ENCODE data around the gene SLC5A10.
A peak's percentile ranks its signal among the peaks of the same experiment; 100 is the strongest.

Gene SLC5A10

GRCh38 chr17:18986541-18987229 is 34.7 kb downstream of the SLC5A10 start:
- DNase-seq = no peak

DNA sequence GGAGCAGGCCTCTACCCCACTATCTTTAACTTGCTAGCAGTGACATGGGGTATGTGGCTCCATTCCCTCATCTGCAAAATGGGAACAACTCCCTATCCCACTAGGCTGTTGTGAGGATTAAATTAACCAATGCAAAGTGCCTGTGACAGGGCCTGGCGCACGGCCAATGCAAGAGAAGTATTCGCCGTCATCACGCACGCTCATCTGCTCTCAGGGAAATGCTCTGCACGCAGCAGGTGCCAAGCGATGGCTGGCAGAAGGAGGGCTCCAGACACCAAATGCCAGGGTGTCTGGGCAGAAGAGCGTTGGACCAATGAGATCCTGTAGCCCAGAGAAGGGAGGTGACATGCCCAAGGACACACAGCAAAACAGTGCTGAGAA is 35.3 kb downstream of the SLC5A10 start:
- no peak for DNase-seq

DNA sequence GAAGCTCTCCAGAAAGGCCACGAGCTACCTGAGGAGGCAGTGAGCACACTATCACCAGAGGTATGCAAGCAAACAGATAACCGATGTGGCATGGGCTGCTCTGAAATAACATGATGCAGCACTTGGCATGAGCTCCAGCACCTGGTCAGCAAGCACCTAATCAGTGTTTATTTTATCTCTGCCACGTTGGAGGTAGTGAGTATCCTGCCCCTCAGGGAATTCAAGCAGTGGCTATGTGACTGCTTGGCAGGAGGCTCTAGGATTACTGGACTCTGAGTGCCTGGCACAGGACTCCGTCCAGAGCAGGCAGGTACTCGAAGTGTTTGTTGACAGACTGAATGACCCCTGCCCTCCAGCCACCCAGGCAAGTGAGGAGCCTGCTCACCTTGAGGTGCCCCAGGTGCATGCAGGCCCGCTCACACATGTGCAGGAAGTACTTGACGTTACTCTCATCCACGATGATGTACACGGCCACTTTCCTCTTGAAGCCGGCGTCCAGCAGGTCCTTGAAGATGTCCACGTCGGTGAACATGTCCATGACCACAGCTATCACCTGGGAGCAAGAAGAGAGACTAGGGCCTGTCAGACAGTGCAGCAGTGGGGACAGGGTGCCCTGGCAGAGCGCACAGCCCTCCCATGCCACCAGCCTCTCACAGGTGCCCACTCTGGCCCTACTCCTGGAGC is 36.0 kb downstream of the SLC5A10 start:
- no peak for DNase-seq

DNA sequence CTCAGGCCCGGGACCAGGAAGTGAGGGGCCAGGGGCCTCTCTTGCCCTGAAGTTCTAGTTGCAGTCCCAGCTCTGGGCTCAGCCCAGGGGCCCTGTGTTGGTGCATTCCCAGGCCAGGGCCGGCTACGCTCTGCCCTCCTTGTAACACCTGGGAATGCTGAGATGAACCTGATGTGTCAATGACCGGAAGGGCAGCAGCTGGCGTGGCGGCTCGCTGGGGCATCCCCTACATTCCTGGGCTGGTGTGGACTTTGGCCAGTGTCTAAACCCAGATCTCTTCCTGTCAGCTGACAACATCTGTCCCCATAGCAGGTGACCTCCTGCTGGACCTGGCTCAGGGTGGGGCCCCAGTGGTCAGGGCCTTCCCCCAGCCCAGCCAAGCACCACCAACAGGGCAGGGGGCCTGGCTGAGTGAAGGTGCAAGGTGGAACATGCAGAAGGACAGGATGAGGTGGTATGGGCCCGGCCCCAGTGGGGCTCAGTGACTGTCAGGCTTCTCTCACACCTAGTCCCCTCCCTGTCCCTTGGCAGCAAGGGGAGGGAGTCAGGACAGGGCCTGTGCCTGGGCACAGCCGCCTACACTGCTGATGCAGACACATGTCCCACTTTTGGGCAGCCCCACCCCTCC is 36.7 kb downstream of the SLC5A10 start:
- DNase-seq = no peak

DNA sequence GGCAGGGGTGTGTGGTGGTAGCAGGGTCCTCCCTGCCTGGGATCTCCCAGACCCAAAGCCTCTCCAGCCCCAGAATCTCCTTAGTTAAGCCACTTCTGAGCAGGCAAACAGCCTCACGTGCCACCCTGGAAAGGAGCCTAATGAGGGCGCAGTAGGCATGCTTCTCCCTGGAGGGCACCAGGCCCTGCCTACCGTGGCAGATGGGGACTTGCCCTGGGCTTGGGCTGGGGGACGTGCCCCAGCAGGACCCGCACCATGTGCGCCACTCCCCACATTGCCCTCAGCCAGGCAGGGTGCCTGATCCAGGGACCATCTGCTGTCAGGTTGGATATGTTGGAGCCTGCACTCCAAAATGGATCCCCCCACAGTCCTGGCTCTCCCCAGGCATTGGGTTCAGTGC is 38.4 kb downstream of the SLC5A10 start:
- peak; percentile 45 for DNase-seq

GRCh38 chr17:18991531-18992315 is 39.8 kb downstream of the SLC5A10 start:
- DNase-seq = no peak

GRCh38 chr17:18992454-18993130 is 40.6 kb downstream of the SLC5A10 start:
- no peak for DNase-seq

- DNase-seq = no peak
Measured at GRCh38 chr17:18993905-18994526, 42.1 kb downstream of the SLC5A10 start.

DNA sequence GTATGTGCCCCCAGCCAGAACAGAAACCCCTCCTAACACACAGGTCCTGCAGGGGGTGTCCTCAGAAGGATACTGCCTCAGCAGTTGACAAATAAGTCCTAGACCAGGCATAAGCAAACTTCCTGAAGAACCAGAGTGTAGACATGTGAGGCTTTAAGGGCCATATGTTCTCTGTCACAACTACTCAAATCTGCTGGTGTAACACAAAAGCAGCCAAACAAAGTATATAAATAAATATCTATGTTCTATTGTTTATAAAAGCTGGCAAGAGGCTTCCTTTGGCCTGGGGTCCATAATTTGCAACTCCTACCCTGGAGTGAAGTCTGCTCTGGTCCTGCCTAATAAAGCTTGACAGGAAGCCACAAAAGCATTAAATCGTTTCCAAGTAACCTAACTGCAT is 42.7 kb downstream of the SLC5A10 start:
- no peak for DNase-seq

GRCh38 chr17:18995220-18995619 is 43.3 kb downstream of the SLC5A10 start:
- no peak for DNase-seq

GRCh38 chr17:18996458-18996857 is 44.5 kb downstream of the SLC5A10 start:
- no peak for DNase-seq

DNA sequence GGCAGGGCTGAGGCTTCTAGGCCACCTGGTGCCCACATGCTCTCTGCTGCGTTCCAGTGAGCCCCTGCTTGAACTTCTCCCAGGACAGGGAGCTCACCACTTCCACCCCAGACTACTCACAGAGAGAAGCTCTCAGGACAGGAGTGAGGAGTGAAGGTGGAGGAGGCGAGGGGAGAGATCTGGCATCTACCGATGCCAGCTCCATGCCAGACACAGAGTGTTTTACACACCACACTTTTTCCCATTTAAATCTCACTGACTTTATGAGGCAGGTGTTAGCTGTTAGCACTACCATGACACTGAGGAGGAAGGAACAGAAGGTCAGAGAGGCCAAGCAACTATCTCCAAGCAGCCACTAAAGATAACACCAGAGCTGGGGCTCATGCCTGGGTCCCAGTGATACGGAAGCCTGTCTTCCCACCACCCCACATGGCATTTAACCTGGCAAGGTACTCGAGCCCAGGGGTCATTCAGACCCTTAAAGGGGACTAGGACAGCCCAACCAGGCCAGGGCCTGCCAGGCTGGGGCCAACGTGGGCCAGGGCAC is 45.8 kb downstream of the SLC5A10 start:
- DNase-seq = no peak

DNA sequence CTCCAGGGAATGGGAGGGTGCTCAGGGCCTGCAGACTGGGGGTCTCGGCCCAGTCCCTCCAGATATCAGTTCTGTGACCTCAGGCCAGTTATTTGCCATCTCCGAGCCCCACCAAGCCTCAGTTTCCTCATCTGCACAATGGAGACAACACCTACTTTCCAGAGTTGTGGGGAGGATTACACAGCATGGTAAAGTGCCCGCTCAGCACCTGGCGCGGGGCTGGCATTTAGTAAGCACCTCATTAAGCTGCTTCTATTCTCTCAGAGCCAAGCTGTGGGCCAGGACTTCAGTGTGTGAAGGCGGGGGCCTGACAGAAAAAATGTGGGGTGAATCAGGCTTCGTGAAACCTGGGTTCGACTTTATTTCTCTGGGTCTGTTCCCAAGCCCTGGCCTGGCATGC is 47.4 kb downstream of the SLC5A10 start:
- no peak for DNase-seq

GRCh38 chr17:18999911-19000310 is 47.9 kb downstream of the SLC5A10 start:
- no peak for DNase-seq

DNA sequence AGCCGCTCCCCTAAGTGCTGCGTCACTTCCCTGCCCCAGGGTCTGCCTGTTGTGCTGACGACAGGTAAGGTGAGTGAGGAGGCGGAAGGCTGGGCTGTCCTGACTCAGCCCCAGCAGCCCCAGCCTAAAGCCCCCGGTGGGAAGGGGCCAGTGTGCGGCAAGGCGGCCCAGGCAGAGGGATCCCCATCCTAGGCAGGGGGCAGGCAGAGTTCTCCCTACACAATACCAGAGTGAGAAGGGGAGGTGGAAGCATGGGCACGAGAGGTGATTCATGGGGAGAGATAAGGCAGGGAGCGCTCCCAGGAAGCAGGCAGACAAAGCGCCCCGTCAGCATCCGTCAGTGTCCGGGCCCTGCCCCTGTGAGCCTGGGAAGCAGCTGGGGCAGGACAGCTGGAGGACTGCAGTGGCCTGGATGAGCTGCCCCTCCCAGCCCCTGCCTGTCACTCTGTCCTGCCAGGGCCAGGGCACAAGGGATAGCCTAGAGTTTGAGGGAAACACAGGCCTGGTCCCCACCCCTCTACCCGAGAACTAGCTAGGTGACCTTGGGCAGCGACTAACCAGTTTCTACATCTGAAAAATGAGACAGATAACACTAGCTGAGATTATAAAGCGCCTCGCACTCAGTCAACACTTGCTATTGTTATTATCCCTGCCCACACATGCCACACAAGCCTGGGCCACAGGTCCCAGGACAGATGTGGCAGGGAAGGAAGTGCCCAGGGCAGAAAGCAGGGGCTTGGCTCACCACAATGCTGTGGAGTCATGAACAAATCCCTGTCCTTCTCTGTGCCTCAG is 48.8 kb downstream of the SLC5A10 start:
- DNase-seq = no peak

- DNase-seq = no peak
Measured at GRCh38 chr17:19001907-19002590, 50.1 kb downstream of the SLC5A10 start.

GRCh38 chr17:19002805-19003542 is 51.0 kb downstream of the SLC5A10 start:
- DNase-seq = no peak

DNA sequence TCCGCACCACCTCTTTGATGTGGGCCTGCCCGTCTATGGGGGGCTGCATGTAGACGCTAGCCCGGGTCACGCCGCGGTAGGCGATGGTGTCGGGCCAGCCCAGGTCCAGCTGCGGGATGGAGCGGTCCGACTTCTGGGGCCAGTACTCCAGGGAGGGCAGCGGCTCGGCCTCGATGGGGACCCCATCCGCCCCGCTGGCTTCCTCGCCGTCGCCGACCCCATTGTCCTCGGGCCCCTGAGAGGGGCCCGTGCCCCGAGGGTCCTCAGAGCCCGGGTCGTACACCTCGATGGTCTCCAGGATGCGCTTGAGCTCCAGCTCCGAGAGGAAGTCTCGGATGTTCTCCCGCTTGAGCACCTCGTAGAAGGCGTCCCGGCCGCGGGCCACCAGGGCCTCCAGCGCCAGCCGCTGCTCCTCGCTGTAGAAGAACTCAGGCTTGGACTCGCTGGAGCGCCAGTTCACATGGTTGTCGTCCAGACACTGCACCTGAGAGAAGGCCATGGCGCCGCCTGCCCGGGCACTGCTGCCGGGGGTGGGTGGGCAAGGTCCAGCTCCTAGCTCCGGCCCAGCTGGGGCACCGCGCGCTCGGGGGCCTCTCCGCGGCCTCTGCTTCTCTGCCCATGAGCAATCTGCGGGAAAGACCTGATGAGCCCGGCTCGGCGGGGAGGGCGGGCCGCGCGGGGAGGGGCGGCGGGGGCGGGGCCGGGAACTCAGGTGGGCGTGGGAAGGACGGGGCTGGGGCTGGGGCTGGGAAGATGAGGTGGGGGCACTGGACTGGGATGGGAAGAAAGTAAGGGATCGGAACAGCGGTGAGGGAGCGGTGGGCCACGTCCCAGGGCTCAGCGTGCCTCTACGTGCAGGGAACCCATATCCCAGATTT is 51.8 kb downstream of the SLC5A10 start:
- DNase-seq = peak; percentile 45

Measured in NCI-H82 (cell line).